HG03139 (cell line): Measurements from ENCODE around the gene TAF4.

Experiments
- ATAC-seq: cut with Tn5 transposase; IDR thresholded peaks from one replicate; pipeline ENCODE4 v1.9.1; 2021; ENCODE audit not compliant: unreplicated experiment

TAF4 gene

GRCh38 chr20:61968036-61968810, 97.5 kb downstream of the TAF4 start:
- no peak for ATAC-seq

- ATAC-seq: no peak
Observed at GRCh38 chr20:61967300-61967699, 98.4 kb downstream of the TAF4 start.

GRCh38 chr20:61966492-61967244, 99.0 kb downstream of the TAF4 start:
- ATAC-seq: no peak

GRCh38 chr20:61965606-61966491, 99.8 kb downstream of the TAF4 start:
- ATAC-seq: no peak

- ATAC-seq: no peak
Observed at GRCh38 chr20:61964675-61965605, 100.7 kb downstream of the TAF4 start.

- ATAC-seq: no peak
Observed at GRCh38 chr20:61963885-61964674, 101.6 kb downstream of the TAF4 start.

- ATAC-seq: no peak
Observed at GRCh38 chr20:61963149-61963548, 102.5 kb downstream of the TAF4 start.

- no peak for ATAC-seq
Observed at GRCh38 chr20:61960836-61961235, 104.8 kb downstream of the TAF4 start.

GRCh38 chr20:61958773-61959700, 106.6 kb downstream of the TAF4 start:
- ATAC-seq: no peak

GRCh38 chr20:61957961-61958715, 107.5 kb downstream of the TAF4 start:
- no peak for ATAC-seq

GRCh38 chr20:61956396-61957342, 109.0 kb downstream of the TAF4 start:
- ATAC-seq: no peak

GRCh38 chr20:61955668-61956395, 109.8 kb downstream of the TAF4 start:
- ATAC-seq: no peak

- no peak for ATAC-seq
Observed at GRCh38 chr20:61954276-61955021, 111.2 kb downstream of the TAF4 start.

GRCh38 chr20:61953037-61954021, 112.4 kb downstream of the TAF4 start:
- no peak for ATAC-seq
